ENCODE results near the gene LSMEM2. TPM values are rescaled to one million over a fixed set of nuclear protein-coding genes. Genes with fewer than 3 reads are reported as not detected.
A peak's percentile ranks its signal among the peaks of the same experiment; 100 is the strongest.

Gene LSMEM2
- total and polyA plus RNA-seq, 9 of the 15 experiments (the other 6 are each of a cell fraction or from before 2014, with no cell fraction given), result not detected

GRCh38 chr3:50272911-50273688, 5.8 kb upstream of the LSMEM2 start:
- Histone ChIP-seq H3K4me3 (peak overlapping the region; percentile 28), H3K4me2 (ENCODE audit: insufficient read depth, low read length) (peak overlapping the region; percentile 88), H4K20me1 (replicated peaks; ENCODE audit: control insufficient read depth, insufficient read depth, low read length) (no peaks in the 10 kb centered on the region; the same call in 1 of the 2 replicates), H3K9me1 (ENCODE audit: control insufficient read depth, insufficient read depth, low read length) (no peaks in the 10 kb centered on the region), H3K27me3 (ENCODE audit: control insufficient read depth in 2 of 2, insufficient read depth in 2 of 2, low read length in 2 of 2) (no peaks in the 10 kb centered on the region), H3K9me3 (replicated peaks; ENCODE audit: control insufficient read depth, insufficient read depth, low read depth, low read length) (no peaks in the 10 kb centered on the region), H3K9ac (ENCODE audit: insufficient read depth in 1 of 2, low read depth in 2 of 2, low read length in 2 of 2) (peak overlapping the region; percentile 63 to 93), H3K79me2 (ENCODE audit: control insufficient read depth, insufficient read depth, low read length) (no peaks in the 10 kb centered on the region), H3K36me3 (ENCODE audit: control insufficient read depth, insufficient read depth, low read length) (no peaks in the 10 kb centered on the region), H3K27ac (ENCODE audit: extremely low read depth, low read depth, low read length) (no peak overlapping the region), H2AFZ (ENCODE audit: low read depth, low read length) (peak overlapping the region; percentile 96), H3K4me1 (replicated peaks in 1 of 2; ENCODE audit: control insufficient read depth in 2 of 2, insufficient read depth in 2 of 2, low read length in 2 of 2) (peaks cover 4 to 61% of the 10 kb centered on the region in 2 experiments; a peak in 3 of 5 replicates)
- DNase-seq (ENCODE audit: extremely low read depth in 1 of 4, low spot score in 3 of 4), result peak; percentile 87 to 92 (median 88)
- intact Hi-C loops (cut with micrococcal nuclease), result loop anchor here (1.0 to 5.0 kb wide), 3 partner anchors 46 to 151 kb away; no protein-coding TSS in a partner anchor
- ChIA-PET CTCF (ENCODE audit: low intra/inter-chr PET ratio) (interaction anchor here (0.7 to 4.1 kb wide), 9 partner anchors 12 to 278 kb away, joined by 3 to 37 read pairs (median 6); partner anchors contain the start of gene GNAT1), POLR2A (no interaction called here)
- WGBS (ENCODE audit: insufficient coverage, low coverage, missing lambda C conversion rate), result 1% methylated on average over 34 of the region's 61 CpGs
- no TSS peak for BruUV-seq (replicated peaks)
- ATAC-seq, result peak; percentile 90
- peak; percentile 89 for FAIRE-seq
- in situ Hi-C loops (cut with MboI), result loop anchor here (5.0 kb wide), 2 partner anchors 46 to 81 kb away; partner anchors contain the start of gene GNAT1
- TF ChIP-seq ZNF277 (CRISPR knock-in tag; IDR thresholded peaks at IDR 0.05; ENCODE audit: borderline replicate concordance) (no peak), RNF2 (IDR thresholded peaks at IDR 0.05) (0 out of 2 replicates have a peak, but pooled peaks have one; percentile 20), POLR3A (IDR thresholded peaks at IDR 0.05; ENCODE audit: borderline replicate concordance, extremely low read depth, insufficient read depth, insufficient read length) (no peak), ZBTB11 (CRISPR knock-in tag; IDR thresholded peaks at IDR 0.05) (0 out of 6 replicates have a peak, but pooled peaks of 1 of the 3 experiments have one; percentile 29), TOE1 (IDR thresholded peaks at IDR 0.05; ENCODE audit: borderline replicate concordance) (0 out of 2 replicates have a peak, but pooled peaks have one; percentile 27), TOE1 (CRISPR knock-in tag; IDR thresholded peaks at IDR 0.05; ENCODE audit: borderline replicate concordance, low read depth) (no peak), ZMIZ1 (IDR thresholded peaks at IDR 0.05; ENCODE audit: low read depth in 2 of 2, low read length in 2 of 2) (0 out of 4 replicates have a peak, but pooled peaks of 1 of the 2 experiments have one; percentile 18), ESRRB (CRISPR knock-in tag; IDR thresholded peaks at IDR 0.05; ENCODE audit: borderline replicate concordance) (no peak), NFIC (IDR thresholded peaks at IDR 0.05) (peak; percentile 25; the same call in 1 of the 2 replicates)
